OCI-LY7 (cell line): ENCODE results near the gene MDK. TPM values are rescaled to one million over a fixed set of nuclear protein-coding genes. Genes with fewer than 3 reads are reported as not detected.
"Not testable (repeated sequence)": the region's sequence is repeated elsewhere in the genome, so short reads cannot be mapped to it uniquely, and the experiment has no call there.

Source experiments
- BruUV-seq: library from RNA; stranded (reverse); fragments of 400-500 nt; replicated peaks from 2 replicates; lab custom pipeline; 2021; lab: Mats Ljungman, UMichigan
- CTCF ChIA-PET: fragments of 300-600 bp; sonication (Branson Sonifier 250); formaldehyde crosslinking; loops from one replicate; lab custom pipeline; 2022; ENCODE audit warnings: antibody characterized with exemption; ENCODE audit not compliant: unreplicated experiment; lab: Charles Lee
- POLR2A ChIA-PET: fragments of 300-600 bp; sonication (Branson Sonifier 250); formaldehyde crosslinking; loops from one replicate; lab custom pipeline; 2022; ENCODE audit warnings: antibody characterized with exemption; lab: Charles Lee
- DNase-seq: peaks from one replicate; pipeline ENCODE4 v3.0.0-alpha.2; 2015; ENCODE audit warnings: low spot score
- H2AFZ ChIP-seq: fragments of 200-600 bp; sonication (generic), shearing (Covaris generic); 2 replicates; pipeline ENCODE4 v1.6.1; 2014; ENCODE audit warnings: mild to moderate bottlenecking, antibody characterized with exemption, low read length, moderate library complexity
- H3K27ac ChIP-seq: fragments of 200-600 bp; sonication (generic); 2 replicates; pipeline ENCODE4 v1.5.1; 2014; ENCODE audit warnings: mixed run types, low read depth, mild to moderate bottlenecking, moderate library complexity, low read length, inconsistent platforms; ENCODE audit not compliant: poor library complexity, severe bottlenecking
- H3K36me3 ChIP-seq: fragments of 200-600 bp; sonication (generic); 2 replicates; pipeline ENCODE4 v1.6.1; 2014; ENCODE audit warnings: mild to moderate bottlenecking, antibody characterized with exemption, low read length, moderate library complexity, mixed read lengths; ENCODE audit not compliant: insufficient read depth
- H3K4me1 ChIP-seq: fragments of 200-600 bp; sonication (generic); 2 replicates; pipeline ENCODE4 v1.5.1; 2014; ENCODE audit warnings: mild to moderate bottlenecking, low read length; ENCODE audit not compliant: insufficient read depth, poor library complexity, severe bottlenecking
- H3K4me2 ChIP-seq: fragments of 200-600 bp; sonication (generic); 2 replicates; pipeline ENCODE4 v1.6.1; 2014; ENCODE audit warnings: mild to moderate bottlenecking, low read length
- H3K4me3 ChIP-seq: fragments of 200-600 bp; sonication (generic); 2 replicates; pipeline ENCODE4 v1.5.1; 2014; ENCODE audit warnings: mild to moderate bottlenecking, low read depth, low read length; ENCODE audit not compliant: poor library complexity, severe bottlenecking
- H3K79me2 ChIP-seq: fragments of 200-600 bp; sonication (generic); 2 replicates; pipeline ENCODE4 v1.6.1; 2016; ENCODE audit warnings: low read depth, mild to moderate bottlenecking, low read length, moderate library complexity, mixed read lengths; ENCODE audit not compliant: insufficient read depth
- H3K9me2 ChIP-seq: fragments of 200-600 bp; sonication (generic); 2 replicates; pipeline ENCODE4 v1.6.1; 2016; ENCODE audit warnings: mild to moderate bottlenecking, low read length, mixed read lengths; ENCODE audit not compliant: insufficient read depth
- H3K9me3 ChIP-seq: fragments of 200-600 bp; sonication (generic); 2 replicates; pipeline ENCODE4 v1.6.1; 2014; ENCODE audit warnings: mild to moderate bottlenecking, mixed run types, low read length, mixed read lengths
- H4K20me1 ChIP-seq: fragments of 200-600 bp; sonication (generic); 2 replicates; pipeline ENCODE4 v1.6.1; 2014; ENCODE audit warnings: mild to moderate bottlenecking, antibody characterized with exemption, low read length, moderate library complexity, mixed read lengths; ENCODE audit not compliant: insufficient read depth
- EZH2phosphoT487 ChIP-seq: fragments of 200-600 bp; sonication (generic); IDR thresholded peaks from 2 replicates; pipeline ENCODE4 v1.6.1; 2018; ENCODE audit warnings: low read depth, borderline replicate concordance, mild to moderate bottlenecking, mixed run types, antibody characterized with exemption, low read length, moderate library complexity, mixed read lengths
- intact Hi-C: fragments of 100-400 bp; cut with micrococcal nuclease; formaldehyde crosslinking; loops from one replicate; pipeline ENCODE4 v1.10.0; 2022; ENCODE audit not compliant: unreplicated experiment
- total RNA-seq, 2 experiments: library from RNA; depleted of rRNA in 1 of 2; stranded (reverse); fragments of >200 nt in 1 of 2; shearing (Covaris generic) in 1 of 2; gene quantifications; 2 replicates each; pipeline ENCODE4 v1.2.3, GENCODE V29; 2014 to 2022
- TF ChIP-seq, protein P1 (sequence below): fragments of 200-600 bp; sonication (generic); conservative IDR thresholded peaks from 2 replicates; pipeline ENCODE4 v1.5.1; 2014; ENCODE audit warnings: mild to moderate bottlenecking, antibody characterized with exemption, low read length, moderate library complexity, mixed read lengths

The MDK gene
- total RNA-seq, 2 experiments from 2014 or later, result 5.1 to 6.2 TPM

DNA sequence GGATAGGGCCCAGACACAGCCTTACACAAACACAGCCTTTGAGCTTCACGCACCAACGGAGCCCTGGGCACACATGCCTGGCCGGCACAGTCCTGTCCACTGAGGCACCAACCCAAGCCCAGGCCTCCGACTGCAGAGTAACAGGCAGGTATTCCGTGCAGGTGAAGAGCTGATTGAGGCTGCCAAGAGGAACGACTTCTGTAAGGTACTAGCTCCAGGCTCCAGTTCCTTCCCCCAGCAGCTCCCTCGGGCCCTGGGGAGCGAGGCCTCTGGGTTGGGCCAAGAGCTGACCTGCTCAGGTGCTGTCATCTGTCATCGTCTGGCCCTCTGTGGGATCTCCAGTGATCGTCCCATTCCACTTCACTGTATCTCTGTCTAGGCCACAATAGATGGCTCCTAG, 3.2 kb upstream of the MDK start:
- no peak overlapping the region for H2AFZ ChIP-seq
- no peak overlapping the region for H3K27ac ChIP-seq
- peaks cover 52% of the 10 kb centered on the region for H3K36me3 ChIP-seq
- ChIA-PET POLR2A (interaction anchor here (1.0 to 1.2 kb wide), 2 partner anchors 17 to 18 kb away, joined by 3 read pairs; no protein-coding TSS in a partner anchor), CTCF (no interaction called here)
- H3K9me2 ChIP-seq, result no peaks in the 10 kb centered on the region
- H3K4me1 ChIP-seq, result peaks cover 11% of the 10 kb centered on the region
- intact Hi-C loops, result no loop called here
- H3K79me2 ChIP-seq, result no peaks in the 10 kb centered on the region
- no peaks in the 10 kb centered on the region for H3K9me3 ChIP-seq
- TF ChIP-seq, protein P1, sequence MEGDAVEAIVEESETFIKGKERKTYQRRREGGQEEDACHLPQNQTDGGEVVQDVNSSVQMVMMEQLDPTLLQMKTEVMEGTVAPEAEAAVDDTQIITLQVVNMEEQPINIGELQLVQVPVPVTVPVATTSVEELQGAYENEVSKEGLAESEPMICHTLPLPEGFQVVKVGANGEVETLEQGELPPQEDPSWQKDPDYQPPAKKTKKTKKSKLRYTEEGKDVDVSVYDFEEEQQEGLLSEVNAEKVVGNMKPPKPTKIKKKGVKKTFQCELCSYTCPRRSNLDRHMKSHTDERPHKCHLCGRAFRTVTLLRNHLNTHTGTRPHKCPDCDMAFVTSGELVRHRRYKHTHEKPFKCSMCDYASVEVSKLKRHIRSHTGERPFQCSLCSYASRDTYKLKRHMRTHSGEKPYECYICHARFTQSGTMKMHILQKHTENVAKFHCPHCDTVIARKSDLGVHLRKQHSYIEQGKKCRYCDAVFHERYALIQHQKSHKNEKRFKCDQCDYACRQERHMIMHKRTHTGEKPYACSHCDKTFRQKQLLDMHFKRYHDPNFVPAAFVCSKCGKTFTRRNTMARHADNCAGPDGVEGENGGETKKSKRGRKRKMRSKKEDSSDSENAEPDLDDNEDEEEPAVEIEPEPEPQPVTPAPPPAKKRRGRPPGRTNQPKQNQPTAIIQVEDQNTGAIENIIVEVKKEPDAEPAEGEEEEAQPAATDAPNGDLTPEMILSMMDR, result no peak
- TF ChIP-seq EZH2phosphoT487, result no peak
- no peak for DNase-seq
- no peak overlapping the region for H3K4me3 ChIP-seq
- no peaks in the 10 kb centered on the region for H4K20me1 ChIP-seq
- no peak overlapping the region for H3K4me2 ChIP-seq
- no TSS peak for BruUV-seq

DNA sequence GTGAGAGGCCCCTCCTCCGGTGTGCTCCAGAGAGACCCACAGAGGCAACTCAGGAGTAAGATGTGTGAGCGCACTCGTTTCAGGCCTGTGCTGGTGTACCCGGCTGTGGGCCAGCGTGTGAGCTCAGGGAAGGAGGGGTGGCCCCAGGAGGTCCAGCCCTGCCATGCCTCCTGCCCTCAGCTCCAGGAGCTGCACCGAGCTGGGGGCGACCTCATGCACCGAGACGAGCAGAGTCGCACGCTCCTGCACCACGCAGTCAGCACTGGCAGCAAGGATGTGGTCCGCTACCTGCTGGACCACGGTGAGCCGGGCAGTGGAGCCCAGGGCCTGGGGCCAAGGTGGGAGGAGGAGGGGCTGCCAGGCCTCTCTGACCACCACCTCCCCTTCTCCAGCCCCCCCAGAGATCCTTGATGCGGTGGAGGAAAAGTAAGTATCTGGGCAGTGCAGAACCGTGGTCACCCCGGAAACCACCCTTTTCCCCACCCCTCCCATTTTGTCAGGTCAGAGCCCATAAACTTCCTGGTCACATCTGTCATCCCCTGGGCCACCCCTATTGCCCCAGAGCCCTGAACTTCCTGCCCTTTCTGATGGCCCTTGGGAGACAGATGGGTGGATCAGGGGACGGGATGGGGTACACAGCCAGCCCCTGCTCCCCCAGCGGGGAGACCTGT, 2.5 kb upstream of the MDK start:
- H3K4me2 ChIP-seq, result no peak overlapping the region
- peaks cover 11% of the 10 kb centered on the region for H3K4me1 ChIP-seq
- no peak overlapping the region for H2AFZ ChIP-seq
- DNase-seq, result no peak
- no peaks in the 10 kb centered on the region for H3K79me2 ChIP-seq
- ChIA-PET CTCF (no interaction called here), POLR2A (interaction anchor here (1.0 to 1.2 kb wide), 2 partner anchors 18 to 19 kb away, joined by 3 read pairs; no protein-coding TSS in a partner anchor)
- intact Hi-C loops, result no loop called here
- no peaks in the 10 kb centered on the region for H3K9me3 ChIP-seq
- no peak for TF ChIP-seq EZH2phosphoT487
- TF ChIP-seq, protein P1, result no peak
- H3K4me3 ChIP-seq, result no peak overlapping the region
- H3K27ac ChIP-seq, result no peak overlapping the region
- H3K9me2 ChIP-seq, result no peaks in the 10 kb centered on the region
- H4K20me1 ChIP-seq, result no peaks in the 10 kb centered on the region
- no TSS peak for BruUV-seq
- H3K36me3 ChIP-seq, result peaks cover 47% of the 10 kb centered on the region

DNA sequence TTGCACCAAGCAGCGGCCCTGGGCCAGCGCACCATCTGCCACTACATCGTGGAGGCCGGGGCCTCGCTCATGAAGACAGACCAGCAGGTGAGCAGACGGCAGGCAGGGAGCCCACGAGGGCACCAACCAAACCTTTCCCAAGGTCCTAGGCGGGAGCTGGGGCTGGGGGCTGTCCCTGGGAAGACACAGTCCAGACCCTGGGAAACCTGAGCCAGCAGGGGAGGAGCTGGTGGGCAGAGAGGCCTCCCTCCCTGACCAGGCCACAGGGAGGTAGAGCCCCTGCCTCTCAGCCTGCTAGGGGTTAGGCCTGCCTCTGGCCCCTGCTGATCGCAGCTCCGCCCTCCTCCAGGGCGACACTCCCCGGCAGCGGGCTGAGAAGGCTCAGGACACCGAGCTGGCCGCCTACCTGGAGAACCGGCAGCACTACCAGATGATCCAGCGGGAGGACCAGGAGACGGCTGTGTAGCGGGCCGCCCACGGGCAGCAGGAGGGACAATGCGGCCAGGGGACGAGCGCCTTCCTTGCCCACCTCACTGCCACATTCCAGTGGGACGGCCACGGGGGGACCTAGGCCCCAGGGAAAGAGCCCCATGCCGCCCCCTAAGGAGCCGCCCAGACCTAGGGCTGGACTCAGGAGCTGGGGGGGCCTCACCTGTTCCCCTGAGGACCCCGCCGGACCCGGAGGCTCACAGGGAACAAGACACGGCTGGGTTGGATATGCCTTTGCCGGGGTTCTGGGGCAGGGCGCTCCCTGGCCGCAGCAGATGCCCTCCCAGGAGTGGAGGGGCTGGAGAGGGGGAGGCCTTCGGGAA, 1.8 kb upstream of the MDK start:
- POLR2A ChIA-PET, H2AFZ ChIP-seq, H4K20me1 ChIP-seq: not testable (repeated sequence)

More for the DNA sequence above, 1.8 kb upstream of the MDK start:
- H3K4me3 ChIP-seq, H3K4me2 ChIP-seq, BruUV-seq, H3K27ac ChIP-seq, CTCF ChIA-PET, H3K9me3 ChIP-seq, DNase-seq, H3K9me2 ChIP-seq, H3K79me2 ChIP-seq, intact Hi-C loops: not testable (repeated sequence)
- peaks cover 11% of the 10 kb centered on the region for H3K4me1 ChIP-seq
- H3K36me3 ChIP-seq, result peaks cover 40% of the 10 kb centered on the region
